Urinary bladder (tissue), 4 donors: Measurements from ENCODE around the gene NOX3. TPM values are rescaled to one million over a fixed set of nuclear protein-coding genes. Genes with fewer than 3 reads are reported as not detected.
"Not testable (repeated sequence)": the region's sequence is repeated elsewhere in the genome, so short reads cannot be mapped to it uniquely, and the experiment has no call there.

Experiments
- DNase-seq: peaks from one replicate; pipeline ENCODE4 v3.0.0-alpha.2; 2015; ENCODE audit errors: extremely low spot score
- H3K27ac ChIP-seq: one replicate; pipeline ENCODE4 v1.5.1; 2013; ENCODE audit warnings: low read depth, mild to moderate bottlenecking, moderate library complexity
- H3K36me3 ChIP-seq: one replicate; pipeline ENCODE4 v1.6.1; 2013; ENCODE audit warnings: mild to moderate bottlenecking, moderate library complexity; ENCODE audit not compliant: insufficient read depth
- H3K4me1 ChIP-seq: one replicate; pipeline ENCODE4 v1.6.1; 2013; ENCODE audit warnings: mild to moderate bottlenecking, moderate library complexity; ENCODE audit not compliant: insufficient read depth
- H3K4me3 ChIP-seq: one replicate; pipeline ENCODE4 v1.5.1; 2013; ENCODE audit warnings: low read depth, low read length
- WGBS: extraction: QIAGEN DNeasy Blood & Tissue Kit; methylation state at CpG from one replicate; pipeline ENCODE4 v1.1.7; 2013; 5-methylcytosine and 5-hydroxymethylcytosine counted together
- polyA plus RNA-seq: library from polyadenylated mRNA; stranded (reverse); fragments of 200-250 nt; gene quantifications from one replicate; pipeline ENCODE4 v1.2.3, GENCODE V29; 2013
- total RNA-seq: library from RNA; depleted of rRNA; stranded (reverse); fragments of >200 nt; gene quantifications from one replicate; pipeline ENCODE4 v1.2.3, GENCODE V29; 2014
- donor health status: healthy with polysubstance abuse.
- donor health status: healthy.

NOX3 gene
- total and polyA plus RNA-seq, 2 donors: not detected

DNA sequence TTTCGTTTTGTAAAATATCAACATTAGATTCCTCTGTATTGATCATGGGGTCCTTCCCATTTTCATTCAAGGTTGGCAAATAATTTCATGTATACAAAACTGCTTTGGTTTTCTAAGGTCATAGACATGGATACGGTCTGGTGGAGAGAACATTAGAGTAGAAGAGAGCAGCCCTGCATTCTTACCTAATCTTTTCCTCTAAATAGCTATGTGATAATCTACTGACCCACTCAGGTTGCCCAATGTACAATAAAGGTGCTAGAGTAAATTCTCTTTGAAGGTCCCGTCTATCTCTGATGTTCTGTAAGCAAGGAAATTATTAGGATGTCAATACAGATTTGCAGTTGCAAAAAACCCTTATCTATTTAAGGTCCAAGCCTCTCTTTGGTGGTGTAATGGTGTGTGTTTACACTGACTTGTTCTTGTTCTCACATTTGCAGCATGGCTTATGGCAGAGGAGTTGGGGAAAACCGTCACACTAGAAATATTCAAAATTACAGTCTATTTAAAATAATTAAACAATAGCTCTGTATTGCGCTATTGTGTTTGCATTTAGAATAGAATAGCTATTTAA is 31.2 kb upstream of the NOX3 start:
- WGBS: 89% methylated on average over 5 of the region's 5 CpGs
- Histone ChIP-seq H3K36me3 (no peaks in the 10 kb centered on the region), H3K4me1 (no peaks in the 10 kb centered on the region), H3K27ac (no peak overlapping the region), H3K4me3 (no peak overlapping the region)
- no peak for DNase-seq

DNA sequence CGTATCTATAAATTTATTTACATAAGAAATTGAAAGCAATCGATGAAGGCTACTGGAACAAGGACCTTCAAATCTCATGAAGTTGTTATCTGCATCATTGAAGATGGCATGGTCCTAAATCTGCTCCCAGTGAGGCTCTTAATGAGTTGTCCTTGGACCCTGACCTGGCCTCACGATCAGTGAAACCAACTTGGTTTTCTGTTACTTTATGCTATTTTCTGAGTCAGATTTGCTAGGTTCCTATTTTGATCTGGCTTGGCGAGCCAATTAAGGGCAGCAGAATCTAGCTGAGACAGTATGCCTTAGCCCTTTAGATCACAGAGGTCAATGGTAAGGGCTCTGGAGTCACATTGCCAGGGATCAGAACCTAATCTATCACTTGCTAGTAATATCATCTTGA is 30.1 kb upstream of the NOX3 start:
- 96% methylated on average over 4 of the region's 4 CpGs for WGBS
- Histone ChIP-seq H3K27ac (no peak overlapping the region), H3K4me3 (no peak overlapping the region), H3K4me1 (no peaks in the 10 kb centered on the region), H3K36me3 (no peaks in the 10 kb centered on the region)
- no peak for DNase-seq

DNA sequence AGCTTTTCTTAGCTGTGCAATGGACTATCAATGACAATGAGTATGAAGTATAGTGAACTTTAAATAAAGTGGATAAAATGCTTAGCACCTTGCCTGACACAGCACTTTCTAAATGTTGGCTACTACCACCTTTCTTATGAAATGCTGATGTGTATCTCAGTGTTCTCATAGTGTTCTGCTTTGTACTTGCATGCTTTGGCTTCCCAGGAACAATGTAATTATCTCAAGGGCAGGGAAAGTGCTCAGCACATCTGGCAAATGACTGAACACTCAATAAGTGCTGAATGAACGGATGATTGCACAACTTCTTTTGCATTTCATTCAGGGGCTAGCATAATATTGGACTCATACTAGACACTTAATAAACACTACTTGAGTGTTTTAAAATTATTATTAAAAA is 28.2 kb upstream of the NOX3 start:
- H3K4me3 ChIP-seq: no peak overlapping the region
- no peak for DNase-seq
- H3K27ac ChIP-seq: no peak overlapping the region
- no peaks in the 10 kb centered on the region for H3K36me3 ChIP-seq
- H3K4me1 ChIP-seq: no peaks in the 10 kb centered on the region
- WGBS: 0% methylated on average over 1 of the region's 1 CpG

- Histone ChIP-seq H3K4me3 (no peak overlapping the region), H3K4me1 (no peaks in the 10 kb centered on the region), H3K27ac (no peak overlapping the region), H3K36me3 (no peaks in the 10 kb centered on the region)
- no peak for DNase-seq
- WGBS: 81% methylated on average over 3 of the region's 3 CpGs
Measured at GRCh38 chr6:155481215-155481614, 25.6 kb upstream of the NOX3 start.

- no peaks in the 10 kb centered on the region for H3K36me3 ChIP-seq
- no peak overlapping the region for H3K4me3 ChIP-seq
- 81% methylated on average over 8 of the region's 8 CpGs for WGBS
- no peak for DNase-seq
- no peaks in the 10 kb centered on the region for H3K4me1 ChIP-seq
- no peak overlapping the region for H3K27ac ChIP-seq
Measured at GRCh38 chr6:155473741-155474140, 18.1 kb upstream of the NOX3 start.

- H3K4me3 ChIP-seq: no peak overlapping the region
- no peak overlapping the region for H3K27ac ChIP-seq
- no peak for DNase-seq
- H3K4me1 ChIP-seq: no peaks in the 10 kb centered on the region
- 71% methylated on average over 1 of the region's 1 CpG for WGBS
- no peaks in the 10 kb centered on the region for H3K36me3 ChIP-seq
Measured at GRCh38 chr6:155472886-155473285, 17.2 kb upstream of the NOX3 start.

- not testable (repeated sequence) for DNase-seq, H3K27ac ChIP-seq, H3K4me3 ChIP-seq, H3K4me1 ChIP-seq, H3K36me3 ChIP-seq
- WGBS: 91% methylated on average over 5 of the region's 5 CpGs
Measured at GRCh38 chr6:155470979-155471616, 15.5 kb upstream of the NOX3 start.

DNA sequence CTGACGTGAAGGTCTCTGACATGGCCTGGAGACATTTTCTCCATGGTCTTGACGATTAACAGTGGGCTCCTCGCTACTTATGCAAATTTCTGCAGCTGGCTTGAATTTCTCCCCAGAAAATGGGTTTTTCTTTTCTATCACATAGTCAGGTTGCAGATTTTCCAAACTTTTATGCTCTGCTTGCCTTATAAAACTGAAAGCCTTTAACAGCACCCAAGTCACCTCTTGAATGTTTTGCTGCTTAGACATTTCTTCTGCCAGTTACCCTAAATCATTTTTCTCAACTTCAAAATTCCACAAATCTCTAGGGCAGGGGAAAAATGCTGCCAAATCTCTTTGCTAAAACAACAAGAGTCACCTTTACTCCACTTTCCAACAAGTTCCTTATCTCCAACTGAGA is 12.9 kb upstream of the NOX3 start:
- H3K4me3 ChIP-seq, H3K4me1 ChIP-seq, DNase-seq, H3K36me3 ChIP-seq, H3K27ac ChIP-seq: not testable (repeated sequence)
- WGBS: 94% methylated on average over 3 of the region's 3 CpGs

DNA sequence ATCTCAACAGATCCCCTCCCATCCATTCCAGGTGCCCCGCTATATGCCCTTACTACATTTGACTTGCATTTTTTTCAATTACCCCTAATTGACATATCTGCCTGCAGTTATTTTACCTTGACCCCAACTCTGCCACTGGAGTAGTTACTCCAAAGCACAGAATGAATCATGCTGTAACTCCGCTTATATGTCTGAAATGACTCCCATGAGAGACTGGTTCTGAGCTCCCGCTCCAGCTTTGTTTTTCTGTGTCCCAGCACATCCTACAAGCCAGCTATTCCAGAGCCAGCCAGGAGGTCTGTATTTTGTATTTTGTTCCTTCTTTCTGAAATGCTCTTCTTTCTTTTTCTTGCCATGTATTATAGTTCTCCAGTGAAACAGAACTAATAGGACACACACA is 10.9 kb upstream of the NOX3 start:
- Histone ChIP-seq H3K4me1 (no peaks in the 10 kb centered on the region), H3K27ac (no peak overlapping the region), H3K36me3 (no peaks in the 10 kb centered on the region), H3K4me3 (no peak overlapping the region)
- no peak for DNase-seq
- 95% methylated on average over 3 of the region's 3 CpGs for WGBS

- Histone ChIP-seq H3K36me3 (no peaks in the 10 kb centered on the region), H3K4me1 (no peaks in the 10 kb centered on the region), H3K4me3 (no peak overlapping the region), H3K27ac (no peak overlapping the region)
- no peak for DNase-seq
- 44% methylated on average over 6 of the region's 6 CpGs for WGBS
Measured at GRCh38 chr6:155461556-155461955, 5.9 kb upstream of the NOX3 start.

DNA sequence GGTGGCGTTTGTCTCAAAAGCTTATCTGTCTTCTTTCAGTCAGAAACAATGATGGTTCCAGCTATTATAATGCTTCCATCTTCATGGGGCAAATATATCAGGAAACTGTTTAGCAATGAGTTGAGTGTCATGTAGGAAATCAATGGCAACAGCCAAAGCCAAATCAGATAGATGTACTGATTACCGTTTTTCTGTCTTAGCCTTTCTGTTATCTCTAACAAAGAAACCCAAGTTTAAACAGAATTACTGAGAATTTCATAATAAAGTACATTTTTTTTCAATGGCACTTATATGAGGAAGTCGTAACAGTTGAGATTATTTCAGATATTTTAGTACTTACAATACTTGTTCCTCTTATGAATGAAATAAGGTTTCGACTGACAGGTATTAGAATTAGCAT is 1.2 kb downstream of the NOX3 start:
- no peaks in the 10 kb centered on the region for H3K36me3 ChIP-seq
- no peak overlapping the region for H3K27ac ChIP-seq
- H3K4me1 ChIP-seq: no peaks in the 10 kb centered on the region
- WGBS: 47% methylated on average over 4 of the region's 4 CpGs
- H3K4me3 ChIP-seq: no peak overlapping the region
- DNase-seq: no peak

- no peak overlapping the region for H3K4me3 ChIP-seq
- H3K4me1 ChIP-seq: no peaks in the 10 kb centered on the region
- 78% methylated on average over 1 of the region's 1 CpG for WGBS
- H3K27ac ChIP-seq: no peak overlapping the region
- no peaks in the 10 kb centered on the region for H3K36me3 ChIP-seq
- no peak for DNase-seq
Measured at GRCh38 chr6:155454008-155454407, 1.6 kb downstream of the NOX3 start.

GRCh38 chr6:155452576-155452975 is 3.1 kb downstream of the NOX3 start:
- 87% methylated on average over 3 of the region's 3 CpGs for WGBS
- no peak overlapping the region for H3K4me3 ChIP-seq

DNA sequence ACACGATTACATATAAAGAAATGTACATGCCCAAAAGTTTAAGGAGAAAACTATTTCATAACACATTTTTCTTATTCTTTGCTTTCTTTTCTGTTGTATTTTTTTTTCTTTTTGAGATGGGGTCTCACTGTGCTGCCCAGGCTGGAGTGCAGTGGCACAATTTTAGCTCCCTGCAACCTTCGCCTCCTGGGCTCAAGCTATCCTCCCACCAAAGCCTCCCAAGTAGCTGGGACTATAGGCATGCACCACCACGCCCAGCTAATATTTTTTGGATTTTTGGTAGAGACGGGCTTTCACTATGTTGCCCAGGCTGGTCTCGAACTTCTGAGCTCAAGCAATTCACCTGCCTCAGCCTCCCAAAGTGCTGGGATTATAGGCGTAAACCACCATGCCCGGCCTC is 4.1 kb downstream of the NOX3 start:
- not testable (repeated sequence) for H3K36me3 ChIP-seq, DNase-seq, H3K27ac ChIP-seq, H3K4me1 ChIP-seq, H3K4me3 ChIP-seq
- WGBS: 81% methylated on average over 7 of the region's 7 CpGs

More at GRCh38 chr6:155452576-155452975, 3.1 kb downstream of the NOX3 start:
- Histone ChIP-seq H3K4me1 (no peaks in the 10 kb centered on the region), H3K36me3 (no peaks in the 10 kb centered on the region), H3K27ac (no peak overlapping the region)
- DNase-seq: no peak

- WGBS: 100% methylated on average over 2 of the region's 2 CpGs
- DNase-seq: no peak
- Histone ChIP-seq H3K36me3 (no peaks in the 10 kb centered on the region), H3K4me1 (no peaks in the 10 kb centered on the region), H3K4me3 (no peak overlapping the region), H3K27ac (no peak overlapping the region)
Measured at GRCh38 chr6:155450240-155450581, 5.4 kb downstream of the NOX3 start.
